ENCODE results near the gene SLC22A5. TPM values are rescaled to one million over a fixed set of nuclear protein-coding genes. Genes with fewer than 3 reads are reported as not detected.

SLC22A5 gene
- total and polyA plus RNA-seq, 11 donors, result 7.5 to 50.1 (median 13.5) TPM

GRCh38 chr5:132344775-132345514, 24.6 kb upstream of the SLC22A5 start:
- Histone ChIP-seq H3K27me3 (no peaks in the 10 kb centered on the region), H3K4me1 (peaks cover 0 to 12% (median 0%) of the 10 kb centered on the region in 12 donors), H3K27ac (peak overlapping the region in 1 of 12 donors; percentile 30), H3K9me3 (peaks cover 0 to 14% (median 0%) of the 10 kb centered on the region in 12 donors), H3K4me3 (no peak overlapping the region), H3K36me3 (peaks cover 0 to 19% (median 10%) of the 10 kb centered on the region in 9 donors)
- ATAC-seq, result peak in 2 of 4 donors; percentile 64 to 75
- intact Hi-C loops (cut with DNase I), result no loop called here
- 59 to 73% (median 66%) methylated on average over 5 of the region's 5 CpGs for WGBS, 4 donors
- TF ChIP-seq, protein P1, sequence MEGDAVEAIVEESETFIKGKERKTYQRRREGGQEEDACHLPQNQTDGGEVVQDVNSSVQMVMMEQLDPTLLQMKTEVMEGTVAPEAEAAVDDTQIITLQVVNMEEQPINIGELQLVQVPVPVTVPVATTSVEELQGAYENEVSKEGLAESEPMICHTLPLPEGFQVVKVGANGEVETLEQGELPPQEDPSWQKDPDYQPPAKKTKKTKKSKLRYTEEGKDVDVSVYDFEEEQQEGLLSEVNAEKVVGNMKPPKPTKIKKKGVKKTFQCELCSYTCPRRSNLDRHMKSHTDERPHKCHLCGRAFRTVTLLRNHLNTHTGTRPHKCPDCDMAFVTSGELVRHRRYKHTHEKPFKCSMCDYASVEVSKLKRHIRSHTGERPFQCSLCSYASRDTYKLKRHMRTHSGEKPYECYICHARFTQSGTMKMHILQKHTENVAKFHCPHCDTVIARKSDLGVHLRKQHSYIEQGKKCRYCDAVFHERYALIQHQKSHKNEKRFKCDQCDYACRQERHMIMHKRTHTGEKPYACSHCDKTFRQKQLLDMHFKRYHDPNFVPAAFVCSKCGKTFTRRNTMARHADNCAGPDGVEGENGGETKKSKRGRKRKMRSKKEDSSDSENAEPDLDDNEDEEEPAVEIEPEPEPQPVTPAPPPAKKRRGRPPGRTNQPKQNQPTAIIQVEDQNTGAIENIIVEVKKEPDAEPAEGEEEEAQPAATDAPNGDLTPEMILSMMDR (IDR thresholded peaks at IDR 0.05), result no peak
- no peak for TF ChIP-seq POLR2A (IDR thresholded peaks at IDR 0.05)
- no peak for DNase-seq

- H3K27ac ChIP-seq, result peak overlapping the region in 2 of 12 donors; percentile 38 to 78
- no peak for DNase-seq
- ATAC-seq, result no peak
- TF ChIP-seq, protein P1 (IDR thresholded peaks at IDR 0.05), result no peak
- TF ChIP-seq POLR2A (IDR thresholded peaks at IDR 0.05), result no peak
- intact Hi-C loops (cut with DNase I), result no loop called here
- peaks cover 0 to 10% (median 0%) of the 10 kb centered on the region in 12 donors for H3K9me3 ChIP-seq
- 94 to 100% (median 98%) methylated on average over 1 of the region's 1 CpG for WGBS, 4 donors
- peaks cover 0 to 30% (median 8%) of the 10 kb centered on the region in 12 donors for H3K4me1 ChIP-seq
- no peaks in the 10 kb centered on the region for H3K27me3 ChIP-seq
- H3K4me3 ChIP-seq, result no peak overlapping the region
- peaks cover 0 to 15% (median 9%) of the 10 kb centered on the region in 9 donors for H3K36me3 ChIP-seq
These were observed 16.0 kb upstream of the SLC22A5 start for GRCh38 chr5:132353486-132353995.

DNA sequence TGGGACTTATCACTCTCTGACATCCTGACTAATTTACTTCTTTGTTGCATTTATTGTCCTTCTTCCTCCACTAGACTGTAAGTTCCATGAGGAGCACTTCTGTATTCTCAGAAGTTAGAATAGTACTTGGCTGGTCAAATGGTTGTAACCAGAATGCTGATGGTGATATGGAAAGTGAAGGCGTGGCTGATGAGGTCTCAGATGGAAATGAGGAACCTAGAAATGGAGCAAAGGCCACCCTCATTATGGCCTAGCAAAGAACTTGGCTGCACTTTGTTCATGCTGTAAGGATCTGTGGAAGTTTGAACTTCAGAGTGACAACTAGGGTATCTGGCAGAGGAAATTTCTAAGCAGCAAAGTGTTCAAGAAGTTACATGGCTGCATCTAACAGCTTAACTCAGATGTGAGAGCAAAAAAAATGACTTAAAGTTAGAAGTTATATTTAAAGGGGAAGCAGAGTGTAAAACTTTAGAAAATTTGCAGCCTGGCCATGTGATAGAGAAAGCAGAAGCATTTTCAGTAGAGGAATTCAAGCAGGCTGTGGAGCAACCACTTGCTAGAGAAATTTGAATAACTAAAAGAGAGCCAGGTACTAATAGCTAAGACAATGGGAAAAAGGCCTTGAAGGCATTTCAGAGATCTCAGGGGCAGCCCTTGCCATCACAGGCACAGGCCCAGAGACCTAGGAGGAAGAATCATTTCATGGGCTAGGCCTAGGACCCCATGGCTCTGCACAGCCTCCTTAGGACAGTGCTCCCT, 14.9 kb upstream of the SLC22A5 start:
- 86 to 96% (median 92%) methylated on average over 1 of the region's 1 CpG for WGBS, 4 donors
- Histone ChIP-seq H3K36me3 (peaks cover 0 to 5% (median under 1%) of the 10 kb centered on the region in 9 donors), H3K4me1 (peaks cover 0 to 34% (median 10%) of the 10 kb centered on the region in 12 donors), H3K27ac (peak overlapping the region in 1 of 12 donors; percentile 78), H3K27me3 (no peaks in the 10 kb centered on the region), H3K9me3 (peaks cover 0 to 5% (median 0%) of the 10 kb centered on the region in 12 donors), H3K4me3 (no peak overlapping the region)
- TF ChIP-seq, protein P1 (IDR thresholded peaks at IDR 0.05), result no peak
- no peak for TF ChIP-seq POLR2A (IDR thresholded peaks at IDR 0.05)
- intact Hi-C loops (cut with DNase I), result no loop called here
- DNase-seq, result no peak
- ATAC-seq, result no peak

Data from heart left ventricle (tissue), 16 donors.